ENCODE results near the gene TRPM5.

Gene TRPM5

DNA sequence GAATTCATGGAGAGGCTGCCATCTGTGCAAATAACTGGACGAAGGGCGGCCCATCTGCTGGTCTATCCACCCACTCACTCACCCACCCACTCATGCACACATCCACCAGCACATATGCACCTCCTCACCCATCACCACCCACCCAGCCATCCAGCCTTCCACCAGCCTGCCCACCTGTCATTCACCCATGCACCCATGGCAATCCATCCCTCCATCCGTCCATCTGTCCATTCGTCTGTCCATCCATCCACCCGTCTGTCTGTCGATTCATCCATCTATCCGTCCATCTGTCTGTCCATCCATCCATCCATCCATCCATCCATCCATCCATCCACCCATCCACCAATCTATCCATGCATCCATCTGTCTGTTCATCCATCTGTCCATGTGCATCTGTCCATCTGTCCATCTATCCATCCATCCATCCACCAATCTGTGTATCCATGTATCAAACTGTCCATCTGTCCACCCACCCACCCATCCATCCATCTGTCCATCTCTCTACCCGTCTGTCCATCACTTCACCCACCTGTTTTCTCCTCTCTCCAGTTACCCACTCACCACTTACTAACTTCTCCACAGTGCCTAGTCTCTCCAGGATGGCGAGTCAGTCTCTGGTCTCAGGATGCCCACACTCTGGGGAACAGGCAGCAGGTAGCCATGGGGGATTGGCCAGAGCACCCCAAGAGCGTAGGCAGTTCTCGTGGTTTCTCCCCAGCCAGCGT, 8.9 kb downstream of the TRPM5 start:
- Histone ChIP-seq H3K27ac (ENCODE audit: insufficient read depth in 1 of 2, low read depth in 1 of 2, low read length in 2 of 2, poor library complexity in 1 of 2, severe bottlenecking in 2 of 2) (no peak overlapping the region), H3K4me3 (ENCODE audit: control insufficient read depth in 1 of 7, extremely low read depth in 1 of 7, insufficient read depth in 4 of 7, low read depth in 2 of 7, low read length in 6 of 7) (no peak overlapping the region), H3K4me1 (ENCODE audit: control extremely low read depth in 1 of 4, control insufficient read depth in 4 of 4, insufficient read depth in 4 of 4, low read length in 3 of 4) (peaks cover 0 to 2% (median 0%) of the 10 kb centered on the region in 4 experiments), H3K9me3 (ENCODE audit: control extremely low read depth in 1 of 5, control insufficient read depth in 4 of 5, insufficient read depth in 2 of 5, low read depth in 1 of 5, low read length in 4 of 5) (peaks cover 0 to 1% (median 0%) of the 10 kb centered on the region in 5 experiments), H3K36me3 (ENCODE audit: control insufficient read depth in 4 of 4, insufficient read depth in 4 of 4, low read length in 3 of 4) (no peaks in the 10 kb centered on the region), H3K27me3 (replicated peaks in 2 of 5; ENCODE audit: control insufficient read depth in 4 of 5, insufficient read depth in 5 of 5, low read length in 4 of 5) (no peaks in the 10 kb centered on the region)
- CTCF ChIA-PET = no interaction called here
- no peak for DNase-seq
- POLR2A ChIA-PET = no interaction called here
- 97% methylated on average over 12 of the region's 12 CpGs for WGBS (ENCODE audit: insufficient coverage)

DNA sequence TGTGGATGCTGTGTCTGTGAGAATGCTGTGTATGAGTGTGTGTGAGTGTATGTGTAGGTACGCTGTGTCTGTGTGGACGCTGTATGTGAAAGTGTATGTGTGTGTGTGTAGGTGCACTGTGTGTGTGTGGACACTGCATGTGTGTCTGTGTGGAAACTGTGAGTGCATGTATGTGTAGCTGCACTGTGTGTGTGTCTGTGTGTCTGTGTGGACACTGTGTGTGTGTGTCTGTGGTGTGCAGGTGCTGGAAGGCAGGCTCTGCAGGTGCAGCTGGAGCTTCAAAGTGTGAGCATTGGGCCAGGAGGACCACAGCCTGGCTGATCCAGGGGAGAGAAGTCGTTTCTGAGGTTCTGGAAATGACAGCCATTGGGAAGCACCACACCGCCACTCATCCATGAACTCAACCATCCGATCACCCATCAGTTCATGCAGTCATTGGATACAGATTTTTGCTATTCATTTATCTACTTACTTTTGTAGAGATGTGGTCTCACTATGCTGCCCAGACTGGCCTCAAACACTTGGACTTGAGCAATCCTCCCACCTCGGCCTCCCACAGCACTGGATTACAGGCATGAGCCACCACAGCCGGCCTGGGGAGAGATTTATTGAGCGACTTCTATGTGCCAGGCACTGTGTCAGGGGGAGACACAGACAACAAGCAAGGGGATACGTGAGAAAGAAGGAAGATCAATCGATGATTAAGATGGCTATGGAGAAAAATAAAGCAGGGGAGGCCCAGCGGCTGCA, 9.6 kb downstream of the TRPM5 start:
- Histone ChIP-seq H3K36me3 (ENCODE audit: control insufficient read depth in 4 of 4, insufficient read depth in 4 of 4, low read length in 3 of 4) (no peaks in the 10 kb centered on the region), H3K27me3 (replicated peaks in 2 of 5; ENCODE audit: control insufficient read depth in 4 of 5, insufficient read depth in 5 of 5, low read length in 4 of 5) (no peaks in the 10 kb centered on the region), H3K9me3 (ENCODE audit: control extremely low read depth in 1 of 5, control insufficient read depth in 4 of 5, insufficient read depth in 2 of 5, low read depth in 1 of 5, low read length in 4 of 5) (no peaks in the 10 kb centered on the region), H3K27ac (ENCODE audit: insufficient read depth in 1 of 2, low read depth in 1 of 2, low read length in 2 of 2, poor library complexity in 1 of 2, severe bottlenecking in 2 of 2) (no peak overlapping the region), H3K4me1 (ENCODE audit: control extremely low read depth in 1 of 4, control insufficient read depth in 4 of 4, insufficient read depth in 4 of 4, low read length in 3 of 4) (no peaks in the 10 kb centered on the region), H3K4me3 (ENCODE audit: control insufficient read depth in 1 of 7, extremely low read depth in 1 of 7, insufficient read depth in 4 of 7, low read depth in 2 of 7, low read length in 6 of 7) (no peak overlapping the region)
- ChIA-PET CTCF (no interaction called here), POLR2A (no interaction called here)
- 97% methylated on average over 9 of the region's 11 CpGs for WGBS (ENCODE audit: insufficient coverage)
- DNase-seq = no peak

DNA sequence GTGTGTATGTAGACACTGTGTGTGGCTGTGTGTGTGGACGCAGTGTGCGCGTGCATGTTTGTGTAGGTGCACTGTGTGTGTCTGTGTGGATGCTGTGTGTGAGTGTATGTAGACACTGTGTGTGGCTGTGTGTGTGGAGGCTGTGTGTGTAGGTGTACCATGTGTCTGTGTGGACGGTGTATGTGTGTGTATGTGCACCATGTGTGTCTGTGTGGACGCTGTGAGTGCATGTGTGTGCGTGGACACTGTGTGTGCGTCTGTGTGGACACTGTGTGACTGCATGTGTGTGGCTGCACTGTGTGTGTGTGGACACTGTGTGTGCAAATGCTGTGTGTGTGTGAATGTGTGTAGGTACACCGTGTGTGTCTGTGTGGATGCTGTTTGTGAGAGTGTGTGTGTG, 10.3 kb downstream of the TRPM5 start:
- 100% methylated on average over 2 of the region's 8 CpGs for WGBS (ENCODE audit: insufficient coverage)
- CTCF ChIA-PET = no interaction called here
- no peak overlapping the region for H3K27ac ChIP-seq (ENCODE audit: insufficient read depth in 1 of 2, low read depth in 1 of 2, low read length in 2 of 2, poor library complexity in 1 of 2, severe bottlenecking in 2 of 2)
- no peaks in the 10 kb centered on the region for H3K9me3 ChIP-seq (ENCODE audit: control extremely low read depth in 1 of 5, control insufficient read depth in 4 of 5, insufficient read depth in 2 of 5, low read depth in 1 of 5, low read length in 4 of 5)
- H3K4me1 ChIP-seq (ENCODE audit: control extremely low read depth in 1 of 4, control insufficient read depth in 4 of 4, insufficient read depth in 4 of 4, low read length in 3 of 4) = no peaks in the 10 kb centered on the region
- POLR2A ChIA-PET = no interaction called here
- no peaks in the 10 kb centered on the region for H3K27me3 ChIP-seq (replicated peaks in 2 of 5; ENCODE audit: control insufficient read depth in 4 of 5, insufficient read depth in 5 of 5, low read length in 4 of 5)
- H3K4me3 ChIP-seq (ENCODE audit: control insufficient read depth in 1 of 7, extremely low read depth in 1 of 7, insufficient read depth in 4 of 7, low read depth in 2 of 7, low read length in 6 of 7) = no peak overlapping the region
- H3K36me3 ChIP-seq (ENCODE audit: control insufficient read depth in 4 of 4, insufficient read depth in 4 of 4, low read length in 3 of 4) = no peaks in the 10 kb centered on the region
- no peak for DNase-seq

DNA sequence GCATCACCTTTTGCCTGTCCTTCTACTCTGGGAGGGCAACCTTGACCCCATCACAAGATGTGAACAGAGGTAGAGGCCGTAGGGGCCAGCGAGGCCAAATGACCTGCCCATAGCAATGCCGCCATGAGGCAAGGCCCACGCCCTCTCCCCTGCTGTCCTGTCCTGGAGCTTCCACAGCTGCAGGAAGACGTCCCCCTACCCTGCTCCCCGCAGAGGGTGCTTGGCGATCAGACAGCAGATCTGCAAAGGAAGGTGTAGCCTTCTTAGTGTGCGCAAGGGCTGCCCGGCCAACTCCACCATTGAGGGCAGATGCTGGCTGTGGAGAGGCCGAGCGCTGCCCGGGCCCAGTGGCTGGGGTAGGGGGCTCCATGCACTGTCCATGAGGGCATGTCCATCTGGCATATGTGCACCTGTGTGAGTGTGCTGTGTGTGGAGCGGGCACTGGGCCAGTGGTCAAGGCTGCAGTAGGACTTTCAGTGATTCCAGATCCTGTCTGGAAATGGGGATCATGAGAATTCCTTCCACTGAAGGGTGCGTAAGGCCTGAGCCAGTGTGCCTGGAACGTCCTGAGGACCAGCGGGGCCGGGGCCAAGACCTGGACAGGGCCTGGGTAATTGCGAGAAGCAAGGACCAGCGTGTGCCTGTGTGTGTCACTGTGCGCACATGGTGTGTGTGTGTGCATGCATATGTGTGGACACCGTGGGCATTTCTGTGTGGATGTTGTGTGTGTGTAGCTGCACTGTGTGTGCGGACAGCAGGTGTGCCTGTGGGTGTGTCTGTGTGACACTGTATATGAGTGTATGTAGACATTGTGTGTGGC, 11.0 kb downstream of the TRPM5 start:
- no peaks in the 10 kb centered on the region for H3K9me3 ChIP-seq (ENCODE audit: control extremely low read depth in 1 of 5, control insufficient read depth in 4 of 5, insufficient read depth in 2 of 5, low read depth in 1 of 5, low read length in 4 of 5)
- no peaks in the 10 kb centered on the region for H3K4me1 ChIP-seq (ENCODE audit: control extremely low read depth in 1 of 4, control insufficient read depth in 4 of 4, insufficient read depth in 4 of 4, low read length in 3 of 4)
- ChIA-PET POLR2A (no interaction called here), CTCF (interaction anchor here (1.3 to 2.8 kb wide), 3 partner anchors 95 to 460 kb away, joined by 3 to 28 read pairs (median 3); no protein-coding TSS in a partner anchor)
- no peaks in the 10 kb centered on the region for H3K27me3 ChIP-seq (replicated peaks in 2 of 5; ENCODE audit: control insufficient read depth in 4 of 5, insufficient read depth in 5 of 5, low read length in 4 of 5)
- no peak for DNase-seq
- no peak overlapping the region for H3K27ac ChIP-seq (ENCODE audit: insufficient read depth in 1 of 2, low read depth in 1 of 2, low read length in 2 of 2, poor library complexity in 1 of 2, severe bottlenecking in 2 of 2)
- no peak overlapping the region for H3K4me3 ChIP-seq (ENCODE audit: control insufficient read depth in 1 of 7, extremely low read depth in 1 of 7, insufficient read depth in 4 of 7, low read depth in 2 of 7, low read length in 6 of 7)
- no peaks in the 10 kb centered on the region for H3K36me3 ChIP-seq (ENCODE audit: control insufficient read depth in 4 of 4, insufficient read depth in 4 of 4, low read length in 3 of 4)
- 96% methylated on average over 19 of the region's 22 CpGs for WGBS (ENCODE audit: insufficient coverage)

DNA sequence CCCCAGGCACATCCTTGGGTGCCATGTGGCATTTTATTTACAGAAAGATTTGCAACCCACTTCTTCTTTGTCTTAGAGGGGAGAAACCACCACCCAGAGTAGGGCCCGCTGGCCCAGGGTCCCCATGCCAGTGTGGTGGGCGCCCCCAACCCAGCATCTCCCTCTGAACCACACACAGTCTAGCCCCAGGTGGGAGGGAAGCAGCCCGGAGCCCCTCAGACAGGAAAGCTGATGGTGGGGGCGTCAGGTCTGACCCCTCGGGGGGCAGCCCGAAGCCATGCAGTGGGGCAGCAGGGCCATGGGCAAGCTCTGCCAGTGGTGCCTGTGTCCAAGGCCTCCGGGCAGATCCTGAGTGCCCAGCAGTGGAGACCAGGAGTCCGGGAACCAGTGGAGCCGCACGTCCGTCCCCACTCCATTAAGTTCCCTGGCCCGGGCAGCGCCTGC, 11.7 kb downstream of the TRPM5 start:
- H3K9me3 ChIP-seq (ENCODE audit: control extremely low read depth in 1 of 5, control insufficient read depth in 4 of 5, insufficient read depth in 2 of 5, low read depth in 1 of 5, low read length in 4 of 5) = no peaks in the 10 kb centered on the region
- no peaks in the 10 kb centered on the region for H3K36me3 ChIP-seq (ENCODE audit: control insufficient read depth in 4 of 4, insufficient read depth in 4 of 4, low read length in 3 of 4)
- H3K4me1 ChIP-seq (ENCODE audit: control extremely low read depth in 1 of 4, control insufficient read depth in 4 of 4, insufficient read depth in 4 of 4, low read length in 3 of 4) = no peaks in the 10 kb centered on the region
- 97% methylated on average over 13 of the region's 13 CpGs for whole genome bisulfite sequencing (ENCODE audit: insufficient coverage)
- no peaks in the 10 kb centered on the region for H3K27me3 ChIP-seq (replicated peaks in 2 of 5; ENCODE audit: control insufficient read depth in 4 of 5, insufficient read depth in 5 of 5, low read length in 4 of 5)
- DNase-seq = no peak
- ChIA-PET POLR2A (no interaction called here), CTCF (interaction anchor here (1.3 to 2.8 kb wide), 4 partner anchors 14 to 460 kb away, joined by 3 to 28 read pairs (median 3); no protein-coding TSS in a partner anchor)
- no peak overlapping the region for H3K4me3 ChIP-seq (ENCODE audit: control insufficient read depth in 1 of 7, extremely low read depth in 1 of 7, insufficient read depth in 4 of 7, low read depth in 2 of 7, low read length in 6 of 7)
- H3K27ac ChIP-seq (ENCODE audit: insufficient read depth in 1 of 2, low read depth in 1 of 2, low read length in 2 of 2, poor library complexity in 1 of 2, severe bottlenecking in 2 of 2) = no peak overlapping the region

DNA sequence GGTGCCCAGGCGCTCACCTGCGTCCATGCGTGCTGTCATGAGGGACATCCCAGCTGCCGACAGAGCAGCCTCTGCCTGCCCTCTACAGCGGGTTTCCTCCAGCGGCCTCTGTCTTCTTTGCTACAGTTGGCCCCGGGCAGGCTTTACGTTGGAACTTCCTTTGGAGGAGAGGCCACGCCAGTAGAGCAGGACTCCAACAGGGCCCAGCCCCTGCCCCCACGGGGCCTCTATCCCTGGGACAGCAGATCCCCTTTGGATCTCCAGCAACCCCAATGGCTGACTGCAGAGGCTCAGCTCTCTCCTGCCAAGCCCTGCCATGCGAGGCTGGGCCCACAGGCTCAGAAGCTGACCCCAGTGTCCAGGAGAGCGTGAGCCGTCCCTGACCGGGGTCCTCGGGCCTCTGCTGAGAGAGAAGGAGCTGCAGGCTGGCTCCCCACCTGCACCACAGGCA, 12.1 kb downstream of the TRPM5 start:
- Histone ChIP-seq H3K4me3 (ENCODE audit: control insufficient read depth in 1 of 7, extremely low read depth in 1 of 7, insufficient read depth in 4 of 7, low read depth in 2 of 7, low read length in 6 of 7) (no peak overlapping the region), H3K27ac (ENCODE audit: insufficient read depth in 1 of 2, low read depth in 1 of 2, low read length in 2 of 2, poor library complexity in 1 of 2, severe bottlenecking in 2 of 2) (no peak overlapping the region), H3K4me1 (ENCODE audit: control extremely low read depth in 1 of 4, control insufficient read depth in 4 of 4, insufficient read depth in 4 of 4, low read length in 3 of 4) (no peaks in the 10 kb centered on the region), H3K9me3 (ENCODE audit: control extremely low read depth in 1 of 5, control insufficient read depth in 4 of 5, insufficient read depth in 2 of 5, low read depth in 1 of 5, low read length in 4 of 5) (no peaks in the 10 kb centered on the region), H3K36me3 (ENCODE audit: control insufficient read depth in 4 of 4, insufficient read depth in 4 of 4, low read length in 3 of 4) (no peaks in the 10 kb centered on the region), H3K27me3 (replicated peaks in 2 of 5; ENCODE audit: control insufficient read depth in 4 of 5, insufficient read depth in 5 of 5, low read length in 4 of 5) (no peaks in the 10 kb centered on the region)
- CTCF ChIA-PET = interaction anchor here (1.3 to 2.8 kb wide), 4 partner anchors 13 to 461 kb away, joined by 3 to 28 read pairs (median 3); no protein-coding TSS in a partner anchor
- WGBS (ENCODE audit: insufficient coverage) = 95% methylated on average over 12 of the region's 15 CpGs
- POLR2A ChIA-PET = no interaction called here
- DNase-seq = no peak

Measured in common myeloid progenitor, CD34-positive (primary cell).